ENCODE measurements around the gene ELOVL1.

DNA sequence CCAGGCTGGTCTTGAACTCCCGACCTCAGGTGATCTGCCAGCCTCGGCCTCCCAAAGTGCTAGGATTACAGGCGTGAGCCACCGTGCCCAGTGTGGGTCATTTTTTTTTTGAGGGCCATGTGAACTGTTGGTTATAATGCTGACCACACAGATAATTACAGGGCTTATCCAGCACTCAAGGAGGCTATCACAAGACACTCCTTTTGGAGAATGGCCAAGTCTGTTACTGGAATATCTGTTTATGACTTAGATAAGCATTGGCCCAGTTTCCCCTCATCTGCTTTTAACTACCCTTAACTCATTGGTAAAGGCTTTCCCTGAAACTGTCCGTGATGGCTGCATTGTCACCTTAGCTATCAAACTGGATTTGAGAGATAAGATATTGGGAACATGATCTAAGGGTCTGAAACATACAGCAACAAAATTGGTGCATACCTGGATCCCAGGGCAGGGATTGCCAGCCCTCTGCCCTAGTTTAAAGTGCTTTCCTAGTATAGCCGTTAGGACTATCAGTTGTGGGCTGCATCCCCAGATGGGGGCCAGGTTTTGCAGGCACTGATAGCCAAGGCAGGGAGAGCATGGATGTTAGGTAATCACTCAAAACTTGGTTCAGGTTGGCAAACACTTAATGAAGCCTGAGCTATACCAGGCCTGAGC, 37.5 kb upstream of the ELOVL1 start:
- TF ChIP-seq POLR2A (IDR thresholded peaks at IDR 0.05): no peak
- TF ChIP-seq, protein P1, sequence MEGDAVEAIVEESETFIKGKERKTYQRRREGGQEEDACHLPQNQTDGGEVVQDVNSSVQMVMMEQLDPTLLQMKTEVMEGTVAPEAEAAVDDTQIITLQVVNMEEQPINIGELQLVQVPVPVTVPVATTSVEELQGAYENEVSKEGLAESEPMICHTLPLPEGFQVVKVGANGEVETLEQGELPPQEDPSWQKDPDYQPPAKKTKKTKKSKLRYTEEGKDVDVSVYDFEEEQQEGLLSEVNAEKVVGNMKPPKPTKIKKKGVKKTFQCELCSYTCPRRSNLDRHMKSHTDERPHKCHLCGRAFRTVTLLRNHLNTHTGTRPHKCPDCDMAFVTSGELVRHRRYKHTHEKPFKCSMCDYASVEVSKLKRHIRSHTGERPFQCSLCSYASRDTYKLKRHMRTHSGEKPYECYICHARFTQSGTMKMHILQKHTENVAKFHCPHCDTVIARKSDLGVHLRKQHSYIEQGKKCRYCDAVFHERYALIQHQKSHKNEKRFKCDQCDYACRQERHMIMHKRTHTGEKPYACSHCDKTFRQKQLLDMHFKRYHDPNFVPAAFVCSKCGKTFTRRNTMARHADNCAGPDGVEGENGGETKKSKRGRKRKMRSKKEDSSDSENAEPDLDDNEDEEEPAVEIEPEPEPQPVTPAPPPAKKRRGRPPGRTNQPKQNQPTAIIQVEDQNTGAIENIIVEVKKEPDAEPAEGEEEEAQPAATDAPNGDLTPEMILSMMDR (IDR thresholded peaks at IDR 0.05): no peak

Data from esophagus squamous epithelium (tissue), 4 donors.